Adrenal gland (tissue), 5 donors: ENCODE data around the gene TSPAN13.

Source experiments
- CTCF ChIP-seq, 6 experiments: fragments of 450-650 bp in 4 of 6; fragments of 200-600 bp in 2 of 6; sonication (generic) in 1 of 6; IDR thresholded peaks; 1 replicate in 5 of 6; 2 replicates in 1 of 6; pipeline versions ENCODE4 v1.5.1 to v1.8.0; 2016 to 2021; ENCODE audit warnings: antibody characterized with exemption in 6 of 6, mild to moderate bottlenecking in 2 of 6, moderate library complexity in 1 of 6
- POLR2A ChIP-seq, 2 donors: fragments of 450-650 bp; IDR thresholded peaks; one replicate each; pipeline ENCODE4 v1.6.1; 2017; ENCODE audit warnings: antibody characterized with exemption in 2 of 2, mild to moderate bottlenecking in 2 of 2, moderate library complexity in 1 of 2
- donor health status: DM: no; HTN: no; CAD: no.

GRCh38 chr7:16812542-16813231 lies 59.1 kb downstream of the TSPAN13 start:
- TF ChIP-seq POLR2A (IDR thresholded peaks at IDR 0.05): no peak
- no peak for TF ChIP-seq CTCF (IDR thresholded peaks at IDR 0.05)
